Activated naive CD8-positive, alpha-beta T cell (primary cell): ENCODE results near the gene WDFY3.
"Not testable (repeated sequence)": the region's sequence is repeated elsewhere in the genome, so short reads cannot be mapped to it uniquely, and the experiment has no call there.

Experiments
- H3K27ac Mint-ChIP-seq: one replicate; pipeline ENCODE4 v1.8.0; 2021; ENCODE audit warnings: mixed read lengths
- H3K27me3 Mint-ChIP-seq: one replicate; pipeline ENCODE4 v1.8.0; 2021; ENCODE audit warnings: mixed read lengths
- H3K36me3 Mint-ChIP-seq: one replicate; pipeline ENCODE4 v1.8.0; 2021; ENCODE audit warnings: mixed read lengths
- H3K4me1 Mint-ChIP-seq: one replicate; pipeline ENCODE4 v1.8.0; 2021; ENCODE audit warnings: low read depth, mixed read lengths
- H3K4me3 Mint-ChIP-seq: one replicate; pipeline ENCODE4 v1.8.0; 2021; ENCODE audit warnings: mild to moderate bottlenecking, mixed read lengths
- H3K9me3 Mint-ChIP-seq: one replicate; pipeline ENCODE4 v1.8.0; 2021; ENCODE audit warnings: low read depth, mixed read lengths

WDFY3 gene

DNA sequence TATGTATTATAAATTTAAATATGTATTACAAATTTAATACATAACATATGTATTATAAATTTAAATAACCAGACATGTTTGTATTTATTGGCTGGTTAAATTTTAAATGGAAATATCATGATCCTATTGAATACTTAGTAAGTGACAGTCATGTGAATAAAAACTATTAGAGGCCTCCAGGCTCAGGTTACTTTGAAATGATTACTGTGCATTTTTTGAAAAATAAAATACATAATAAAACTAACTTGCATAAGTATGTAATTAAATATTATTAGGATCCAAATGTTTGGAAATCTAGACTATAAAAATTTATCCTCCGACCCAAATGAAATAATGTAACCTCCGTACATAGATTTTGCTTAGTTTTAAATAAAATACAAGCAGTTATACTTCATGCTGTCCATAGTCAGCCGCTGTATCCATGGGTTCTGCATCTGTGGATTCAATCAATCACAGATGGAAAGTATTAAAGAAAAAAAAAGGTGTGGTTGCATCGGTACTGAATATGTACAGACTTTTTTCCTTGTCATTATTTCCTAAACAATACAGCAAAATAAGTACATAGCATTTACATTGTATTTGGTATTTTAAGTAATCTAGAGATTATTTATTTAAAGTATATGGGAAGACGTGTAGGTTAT is 140.7 kb downstream of the WDFY3 start:
- Mint-ChIP-seq H3K36me3 (no peaks in the 10 kb centered on the region), H3K27ac (no peak overlapping the region), H3K27me3 (no peaks in the 10 kb centered on the region), H3K4me1 (no peaks in the 10 kb centered on the region), H3K4me3 (no peak overlapping the region), H3K9me3 (no peaks in the 10 kb centered on the region)

DNA sequence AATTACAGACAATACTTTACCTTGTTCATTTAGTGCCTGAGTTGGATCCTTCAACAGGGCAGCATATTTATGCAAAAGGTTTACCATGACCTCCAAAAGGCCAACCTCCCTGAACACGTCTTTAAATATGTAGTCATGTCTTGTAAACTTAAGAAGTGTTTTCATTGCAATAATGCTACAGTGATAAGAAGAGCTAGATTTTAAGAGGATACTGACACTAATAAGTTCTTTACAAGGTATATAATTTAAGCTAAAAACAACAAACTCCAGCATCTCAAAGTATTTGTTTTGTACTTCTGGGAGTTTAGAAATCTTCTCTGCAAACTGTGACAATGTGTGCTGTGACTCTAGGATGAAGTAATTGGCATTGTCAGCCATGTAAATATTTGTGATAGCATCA is 145.4 kb downstream of the WDFY3 start:
- Mint-ChIP-seq H3K27me3 (peaks cover 2% of the 10 kb centered on the region), H3K9me3 (no peaks in the 10 kb centered on the region), H3K4me1 (no peaks in the 10 kb centered on the region), H3K4me3 (no peak overlapping the region), H3K27ac (no peak overlapping the region), H3K36me3 (no peaks in the 10 kb centered on the region)

DNA sequence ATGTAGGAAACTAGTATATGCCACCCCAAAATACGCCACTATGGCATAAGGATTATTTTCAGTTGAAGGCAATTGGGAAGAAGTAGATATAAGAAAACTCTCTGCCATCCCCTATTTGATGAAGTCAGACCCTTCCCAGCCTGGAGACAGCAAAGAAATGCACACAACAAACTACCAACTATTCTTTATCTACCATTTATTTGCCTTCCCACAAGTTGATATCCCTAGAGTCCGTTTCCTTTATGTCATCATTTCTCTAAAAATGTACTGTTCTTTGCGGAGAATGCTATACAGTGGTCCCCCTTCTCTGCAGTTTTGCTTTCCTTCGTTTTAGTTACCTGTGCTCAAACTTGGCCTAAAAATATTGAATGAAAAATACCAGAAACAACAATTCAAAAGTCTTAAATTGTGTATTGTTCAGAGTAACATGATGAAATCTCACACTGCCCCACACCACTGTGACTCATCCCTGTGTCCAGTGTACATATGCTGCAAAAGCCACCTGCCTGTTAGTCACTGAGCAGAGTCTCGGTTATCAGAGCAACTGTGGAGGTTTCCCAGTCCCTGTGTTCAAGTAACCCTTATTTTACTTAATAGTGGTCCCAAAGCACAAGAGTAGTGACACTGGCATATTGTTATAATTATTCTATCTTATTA is 152.3 kb downstream of the WDFY3 start:
- no peaks in the 10 kb centered on the region for H3K36me3 Mint-ChIP-seq
- no peaks in the 10 kb centered on the region for H3K4me1 Mint-ChIP-seq
- H3K27ac Mint-ChIP-seq: no peak overlapping the region
- H3K4me3 Mint-ChIP-seq: no peak overlapping the region
- H3K9me3 Mint-ChIP-seq: no peaks in the 10 kb centered on the region
- peaks cover 3% of the 10 kb centered on the region for H3K27me3 Mint-ChIP-seq

DNA sequence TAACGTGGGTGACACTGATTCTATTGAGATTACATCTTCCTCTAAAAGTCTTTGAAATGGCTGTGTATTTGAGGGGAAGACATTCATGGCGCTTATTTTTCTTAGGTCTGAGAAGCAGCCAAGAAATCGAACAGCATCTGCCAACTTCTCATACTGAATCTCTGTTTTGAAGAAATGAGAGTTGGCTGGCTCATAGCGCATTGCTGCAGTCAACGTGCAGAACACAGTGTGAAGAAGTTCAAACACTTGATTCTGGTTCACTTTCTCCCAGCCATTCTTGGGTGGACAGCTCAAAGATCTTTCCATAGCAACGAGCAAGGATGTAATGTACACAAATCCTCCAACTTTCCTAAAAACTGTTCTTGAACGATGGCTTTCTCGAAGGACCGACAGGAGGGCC is 156.5 kb downstream of the WDFY3 start:
- Mint-ChIP-seq H3K27me3 (peaks cover 3% of the 10 kb centered on the region), H3K4me1 (no peaks in the 10 kb centered on the region), H3K9me3 (no peaks in the 10 kb centered on the region), H3K4me3 (no peak overlapping the region), H3K36me3 (no peaks in the 10 kb centered on the region), H3K27ac (no peak overlapping the region)

DNA sequence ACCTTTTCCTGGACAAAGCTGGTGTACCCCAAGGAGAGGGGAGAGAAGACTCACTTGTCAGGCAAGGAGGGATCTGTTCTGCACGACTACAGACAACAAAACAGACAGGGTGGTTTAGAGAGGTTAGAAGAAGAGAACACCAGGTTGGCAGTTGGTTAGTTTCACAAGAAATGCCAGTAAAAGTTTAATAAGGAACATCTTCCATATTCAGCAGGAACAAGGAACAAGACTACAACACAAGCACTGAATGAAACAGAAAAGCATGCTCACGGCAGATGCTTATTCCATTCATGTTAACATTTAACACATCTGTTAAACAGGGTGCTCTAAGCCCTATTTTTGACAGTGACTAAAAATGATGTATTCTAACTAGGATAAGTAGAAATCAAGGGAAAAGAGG is 158.2 kb downstream of the WDFY3 start:
- Mint-ChIP-seq H3K4me1 (no peaks in the 10 kb centered on the region), H3K36me3 (no peaks in the 10 kb centered on the region), H3K27me3 (peaks cover 1% of the 10 kb centered on the region), H3K9me3 (no peaks in the 10 kb centered on the region), H3K4me3 (no peak overlapping the region), H3K27ac (no peak overlapping the region)

DNA sequence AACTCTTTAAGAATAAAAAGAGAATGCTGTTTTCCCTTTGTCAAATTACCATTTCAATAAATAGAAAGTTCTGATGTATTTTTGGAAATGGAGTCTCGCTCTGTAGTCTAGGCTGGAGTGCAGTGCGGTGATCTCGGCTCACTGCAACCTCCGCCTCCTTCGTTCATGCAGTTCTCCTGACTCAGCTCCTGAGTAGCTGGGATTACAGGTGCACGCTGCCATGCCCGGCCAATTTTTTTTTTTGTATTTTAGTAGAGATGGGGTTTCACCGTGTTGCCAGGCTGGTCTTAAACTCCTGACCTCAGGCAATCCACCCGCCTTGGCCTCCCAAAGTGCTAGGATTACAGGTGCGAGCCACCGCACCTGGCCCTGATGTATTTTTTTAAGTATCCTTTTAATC is 159.9 kb downstream of the WDFY3 start:
- not testable (repeated sequence) for H3K9me3 Mint-ChIP-seq, H3K36me3 Mint-ChIP-seq, H3K4me3 Mint-ChIP-seq, H3K27ac Mint-ChIP-seq, H3K27me3 Mint-ChIP-seq, H3K4me1 Mint-ChIP-seq

DNA sequence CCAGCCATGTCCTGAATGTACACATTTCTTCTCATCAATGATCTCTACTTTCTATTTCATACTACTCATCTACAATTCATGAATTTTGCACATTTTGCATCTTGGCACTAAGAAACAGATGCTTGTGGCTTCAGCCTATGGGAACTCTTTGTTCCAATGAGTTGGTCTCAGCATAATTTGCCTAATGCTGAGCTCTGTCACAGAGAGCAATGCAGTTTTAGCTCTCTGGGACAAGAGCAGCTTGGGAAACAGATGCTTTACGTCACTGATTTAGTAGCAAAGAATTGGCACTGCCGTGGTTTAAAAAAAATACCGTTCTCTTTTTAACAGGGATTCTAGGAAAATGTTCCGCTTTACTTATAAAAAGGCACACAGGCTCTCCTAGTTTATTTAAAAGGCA is 162.4 kb downstream of the WDFY3 start:
- Mint-ChIP-seq H3K36me3 (no peaks in the 10 kb centered on the region), H3K27me3 (no peaks in the 10 kb centered on the region), H3K9me3 (no peaks in the 10 kb centered on the region), H3K4me1 (no peaks in the 10 kb centered on the region), H3K27ac (no peak overlapping the region), H3K4me3 (no peak overlapping the region)

DNA sequence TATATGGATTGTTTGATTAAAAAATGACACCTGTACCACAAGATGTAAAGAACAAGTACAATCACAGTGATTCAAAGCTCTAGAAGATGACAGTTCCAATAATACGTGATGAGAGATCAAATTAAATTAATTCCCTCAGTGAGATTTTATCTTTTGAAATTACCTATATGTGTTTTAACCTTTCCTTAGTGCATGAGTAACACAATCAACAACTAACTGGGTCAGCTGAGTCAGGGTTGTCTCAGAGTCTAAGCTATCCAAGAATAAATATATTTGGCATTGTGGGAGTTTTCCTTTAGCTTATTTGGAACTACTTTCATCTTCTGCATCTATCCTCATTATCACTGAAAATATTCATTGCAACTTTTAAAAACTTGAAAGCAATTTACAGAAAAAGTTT is 162.8 kb downstream of the WDFY3 start:
- no peaks in the 10 kb centered on the region for H3K9me3 Mint-ChIP-seq
- no peak overlapping the region for H3K4me3 Mint-ChIP-seq
- no peaks in the 10 kb centered on the region for H3K36me3 Mint-ChIP-seq
- no peak overlapping the region for H3K27ac Mint-ChIP-seq
- H3K27me3 Mint-ChIP-seq: no peaks in the 10 kb centered on the region
- no peaks in the 10 kb centered on the region for H3K4me1 Mint-ChIP-seq

DNA sequence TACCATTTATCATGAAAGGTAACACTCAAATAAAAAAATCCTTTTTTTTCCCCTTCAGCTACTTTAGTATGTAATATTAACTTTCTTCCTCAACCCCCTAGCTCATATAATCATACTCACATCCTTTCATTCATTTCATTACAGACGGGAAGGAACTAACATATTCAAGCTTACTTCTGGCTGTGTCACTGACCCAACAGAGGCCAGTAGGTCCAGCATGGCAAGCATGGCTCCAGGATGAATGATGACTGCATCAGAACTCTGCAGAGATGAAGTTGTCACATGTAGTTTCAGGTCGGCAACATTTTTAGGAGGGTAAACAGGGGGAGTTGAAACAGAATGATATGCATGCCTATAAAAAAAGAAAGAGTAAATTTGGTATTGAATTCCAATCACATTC is 163.4 kb downstream of the WDFY3 start:
- Mint-ChIP-seq H3K27me3 (no peaks in the 10 kb centered on the region), H3K4me3 (no peak overlapping the region), H3K27ac (no peak overlapping the region)

DNA sequence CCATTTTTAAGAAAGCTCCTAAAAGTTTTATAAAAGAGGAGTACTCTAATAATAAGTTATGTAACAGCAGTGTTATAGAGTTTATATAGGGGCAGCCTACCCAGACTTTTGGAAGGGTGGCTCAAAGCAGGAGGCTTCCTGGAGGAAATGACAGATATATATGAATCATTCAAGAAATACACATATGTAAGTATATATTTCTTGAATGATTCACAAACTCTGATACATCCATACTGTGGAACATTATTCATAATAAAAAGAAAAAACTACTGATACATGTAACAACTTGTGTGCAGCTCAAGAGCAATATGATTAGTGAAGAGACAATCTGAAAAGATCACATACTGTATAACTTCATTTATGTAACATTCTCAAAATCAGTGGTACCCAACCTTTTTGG is 166.2 kb downstream of the WDFY3 start:
- Mint-ChIP-seq H3K27ac (no peak overlapping the region), H3K4me1 (no peaks in the 10 kb centered on the region), H3K36me3 (no peaks in the 10 kb centered on the region), H3K27me3 (no peaks in the 10 kb centered on the region), H3K9me3 (no peaks in the 10 kb centered on the region), H3K4me3 (no peak overlapping the region)

More for the DNA sequence above, 163.4 kb downstream of the WDFY3 start:
- Mint-ChIP-seq H3K36me3 (no peaks in the 10 kb centered on the region), H3K9me3 (no peaks in the 10 kb centered on the region), H3K4me1 (no peaks in the 10 kb centered on the region)

DNA sequence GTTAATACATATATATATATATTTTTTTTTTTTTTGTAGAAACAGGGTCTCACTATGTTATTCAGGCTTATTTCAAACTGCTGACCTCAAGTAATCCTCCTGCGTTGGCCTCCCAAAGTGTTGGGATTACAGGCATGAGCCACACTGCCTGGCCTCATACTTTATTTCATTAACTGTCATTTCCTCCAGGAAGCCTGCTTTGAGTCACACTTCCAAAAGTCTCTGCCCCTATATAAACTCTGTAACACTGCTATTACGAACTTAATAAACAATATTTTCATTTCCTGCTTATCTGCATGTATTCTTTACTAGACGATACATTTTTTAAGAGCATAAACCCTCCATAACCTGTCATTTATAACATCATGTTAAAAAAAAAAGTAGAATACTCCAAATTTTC is 167.2 kb downstream of the WDFY3 start:
- H3K9me3 Mint-ChIP-seq: no peaks in the 10 kb centered on the region
- no peak overlapping the region for H3K4me3 Mint-ChIP-seq
- H3K27me3 Mint-ChIP-seq: no peaks in the 10 kb centered on the region
- H3K4me1 Mint-ChIP-seq: no peaks in the 10 kb centered on the region
- H3K36me3 Mint-ChIP-seq: no peaks in the 10 kb centered on the region
- H3K27ac Mint-ChIP-seq: no peak overlapping the region

DNA sequence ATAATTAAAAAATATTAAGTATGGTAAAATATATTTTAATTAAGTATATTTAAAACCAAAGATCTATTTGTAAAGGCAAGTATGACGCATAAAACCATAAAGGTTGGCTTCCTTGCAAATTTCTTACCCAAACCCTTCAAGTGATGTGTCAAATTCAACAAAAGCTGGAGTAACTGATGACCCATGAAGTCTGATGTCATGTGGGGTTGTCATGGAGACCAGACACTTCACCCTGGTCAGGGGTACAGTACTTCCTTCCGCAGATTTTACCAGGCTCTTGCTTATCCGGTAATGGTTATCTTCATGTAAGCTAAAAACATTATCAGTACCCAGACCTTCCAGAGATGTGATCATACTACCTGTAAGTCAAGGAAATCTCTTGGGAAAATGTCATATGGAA is 170.1 kb downstream of the WDFY3 start:
- no peaks in the 10 kb centered on the region for H3K4me1 Mint-ChIP-seq
- H3K27ac Mint-ChIP-seq: no peak overlapping the region
- no peaks in the 10 kb centered on the region for H3K36me3 Mint-ChIP-seq
- H3K4me3 Mint-ChIP-seq: no peak overlapping the region
- H3K9me3 Mint-ChIP-seq: no peaks in the 10 kb centered on the region
- H3K27me3 Mint-ChIP-seq: no peaks in the 10 kb centered on the region

DNA sequence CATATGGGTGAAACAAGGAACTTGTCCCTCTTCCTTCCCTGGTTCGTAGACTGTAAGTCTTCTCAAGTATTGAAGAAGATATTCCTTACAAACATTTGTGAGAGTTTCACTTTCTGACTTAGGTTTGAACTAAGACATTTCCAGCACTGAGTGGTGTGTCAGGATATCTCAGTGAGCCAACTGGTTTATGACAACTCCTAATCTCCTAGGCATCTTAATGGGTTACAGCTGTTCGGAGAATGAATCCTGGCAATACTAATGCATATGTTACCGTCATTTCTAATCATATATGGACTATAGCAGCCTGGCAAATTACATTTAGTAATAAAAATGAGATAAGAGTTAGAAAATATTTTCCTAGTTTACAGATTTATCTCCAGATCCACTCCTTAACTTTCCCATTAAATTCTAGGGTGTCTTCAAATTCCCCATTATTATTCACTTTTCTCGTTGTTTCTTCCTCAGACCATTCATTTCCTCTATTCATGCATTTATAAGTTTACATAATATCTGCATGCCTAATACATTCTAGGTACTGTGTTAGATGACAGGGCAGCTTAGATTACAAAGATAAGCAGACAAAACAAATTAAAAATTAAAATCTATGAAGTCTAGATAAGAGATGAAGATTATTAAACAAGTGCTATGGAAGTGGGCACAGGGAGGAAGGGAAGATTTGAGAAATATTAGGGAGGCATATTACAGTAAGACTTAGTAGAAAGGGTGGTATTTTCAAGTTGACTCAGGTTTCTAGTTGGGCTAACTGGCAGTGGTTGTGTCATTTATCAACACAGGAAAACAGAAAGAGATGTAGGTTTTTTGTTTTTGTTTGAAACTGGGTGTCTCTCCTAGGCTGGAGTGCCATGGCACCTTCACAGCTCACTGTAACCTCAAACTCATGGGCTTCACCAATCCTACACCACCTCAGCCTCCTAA is 173.9 kb downstream of the WDFY3 start:
- no peaks in the 10 kb centered on the region for H3K9me3 Mint-ChIP-seq
- no peak overlapping the region for H3K27ac Mint-ChIP-seq
- H3K4me1 Mint-ChIP-seq: no peaks in the 10 kb centered on the region
- H3K36me3 Mint-ChIP-seq: no peaks in the 10 kb centered on the region
- no peak overlapping the region for H3K4me3 Mint-ChIP-seq
- H3K27me3 Mint-ChIP-seq: peaks cover 2% of the 10 kb centered on the region

DNA sequence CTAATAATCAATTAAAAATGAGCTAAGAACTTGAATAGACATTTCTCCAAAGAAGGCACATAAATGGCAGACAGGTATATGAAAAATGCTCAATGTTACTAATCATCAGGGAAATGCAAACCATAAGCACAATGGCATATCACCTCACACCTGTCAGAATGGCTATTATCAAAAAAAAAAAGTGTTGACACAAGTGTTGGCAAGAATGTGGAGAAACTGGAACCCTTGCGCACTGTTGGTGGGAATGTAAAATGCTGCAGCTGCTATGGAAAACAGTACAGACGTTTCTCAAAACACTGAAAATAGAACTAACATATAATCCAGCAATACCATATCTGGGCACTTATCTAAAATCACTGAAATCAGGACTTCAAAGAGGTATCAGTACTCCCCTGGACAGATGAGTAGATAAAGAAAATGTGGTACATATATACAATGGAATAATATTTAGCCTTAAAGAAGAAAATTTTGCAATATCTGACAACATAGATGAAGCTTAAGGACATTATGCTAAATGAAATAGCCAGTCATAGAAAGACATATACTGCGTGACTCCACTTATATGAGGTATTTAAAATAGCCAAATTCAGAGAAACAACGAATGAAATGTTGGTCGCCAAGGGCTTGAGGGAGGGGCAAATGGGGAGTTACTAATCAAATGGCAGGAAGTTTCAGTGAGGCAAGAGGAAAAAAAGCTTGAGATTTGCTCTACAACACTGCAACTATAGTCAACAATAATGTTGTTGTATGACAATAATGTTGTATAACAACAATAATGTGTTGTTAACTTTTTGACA is 175.5 kb downstream of the WDFY3 start:
- Mint-ChIP-seq H3K4me1 (no peaks in the 10 kb centered on the region), H3K27me3 (peaks cover 2% of the 10 kb centered on the region), H3K9me3 (no peaks in the 10 kb centered on the region), H3K4me3 (no peak overlapping the region), H3K36me3 (no peaks in the 10 kb centered on the region), H3K27ac (no peak overlapping the region)

DNA sequence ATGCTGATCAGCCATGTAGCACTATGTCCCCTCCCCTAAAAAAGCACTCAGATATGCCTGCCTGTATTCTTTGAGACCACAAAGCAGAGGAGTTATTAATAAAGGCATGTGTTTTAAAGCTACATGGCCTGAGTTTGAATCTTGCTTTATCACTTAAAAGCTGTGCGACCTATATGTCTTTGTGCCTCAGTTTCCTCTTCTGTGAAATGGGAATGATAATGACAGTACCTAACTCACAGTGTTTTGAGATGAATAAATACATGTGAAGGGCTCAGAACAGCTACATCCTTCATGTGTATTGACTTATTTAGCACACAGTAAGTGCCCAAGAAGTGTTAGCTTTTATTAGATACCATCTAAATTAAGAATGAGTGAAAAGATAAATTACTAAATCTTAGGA is 180.0 kb downstream of the WDFY3 start:
- H3K4me1 Mint-ChIP-seq: no peaks in the 10 kb centered on the region
- no peaks in the 10 kb centered on the region for H3K36me3 Mint-ChIP-seq
- no peak overlapping the region for H3K27ac Mint-ChIP-seq
- H3K9me3 Mint-ChIP-seq: no peaks in the 10 kb centered on the region
- H3K4me3 Mint-ChIP-seq: no peak overlapping the region
- peaks cover 2% of the 10 kb centered on the region for H3K27me3 Mint-ChIP-seq
